AG04450 (cell line): ENCODE measurements around the gene DSP. TPM values are rescaled to one million over a fixed set of nuclear protein-coding genes. Genes with fewer than 3 reads are reported as not detected.

Experiments used
- CTCF ChIA-PET: fragments of 300-600, 350-600 bp; formaldehyde crosslinking; extraction: SDS; loops from one replicate; lab custom pipeline; 2022; ENCODE audit warnings: antibody characterized with exemption, inconsistent platforms; lab: Charles Lee
- POLR2A ChIA-PET: fragments of 350-600 bp; formaldehyde crosslinking; extraction: SDS; loops from one replicate; lab custom pipeline; 2021; ENCODE audit warnings: antibody characterized with exemption, inconsistent platforms; lab: Yijun Ruan, JAX
- DNase-seq: peaks from one replicate; pipeline ENCODE4 v3.0.0-alpha.2; 2011; ENCODE audit warnings: low read depth, low spot score
- H3K27ac ChIP-seq: one replicate; pipeline ENCODE4 v1.5.1; 2012; ENCODE audit warnings: low read depth, low read length, control low read depth
- H3K27me3 ChIP-seq: one replicate; pipeline ENCODE4 v1.6.0; 2012; ENCODE audit warnings: low read length; ENCODE audit not compliant: control insufficient read depth, insufficient read depth
- H3K4me3 ChIP-seq: 2 replicates; pipeline ENCODE4 v1.5.1; 2011; ENCODE audit warnings: mild to moderate bottlenecking, low read depth, low read length, control low read depth
- H3K9me3 ChIP-seq: 2 replicates; pipeline ENCODE4 v1.5.1; 2012; ENCODE audit warnings: low read length; ENCODE audit not compliant: control insufficient read depth, insufficient read depth
- polyA plus RNA-seq: library from polyadenylated mRNA; depleted of rRNA; stranded (reverse); fragments of >200 nt; gene quantifications from 2 replicates; pipeline ENCODE4 v1.2.3, GENCODE V29; 2011
- TF ChIP-seq, protein P1 (sequence below): IDR thresholded peaks from 2 replicates; pipeline ENCODE4 v1.5.1; 2011; ENCODE audit warnings: low read depth, low read length, control low read depth, inconsistent platforms

DSP gene
- polyA plus RNA-seq, 1 experiment, result 3.6 TPM

GRCh38 chr6:7628909-7629308, 87.4 kb downstream of the DSP start:
- TF ChIP-seq, protein P1, sequence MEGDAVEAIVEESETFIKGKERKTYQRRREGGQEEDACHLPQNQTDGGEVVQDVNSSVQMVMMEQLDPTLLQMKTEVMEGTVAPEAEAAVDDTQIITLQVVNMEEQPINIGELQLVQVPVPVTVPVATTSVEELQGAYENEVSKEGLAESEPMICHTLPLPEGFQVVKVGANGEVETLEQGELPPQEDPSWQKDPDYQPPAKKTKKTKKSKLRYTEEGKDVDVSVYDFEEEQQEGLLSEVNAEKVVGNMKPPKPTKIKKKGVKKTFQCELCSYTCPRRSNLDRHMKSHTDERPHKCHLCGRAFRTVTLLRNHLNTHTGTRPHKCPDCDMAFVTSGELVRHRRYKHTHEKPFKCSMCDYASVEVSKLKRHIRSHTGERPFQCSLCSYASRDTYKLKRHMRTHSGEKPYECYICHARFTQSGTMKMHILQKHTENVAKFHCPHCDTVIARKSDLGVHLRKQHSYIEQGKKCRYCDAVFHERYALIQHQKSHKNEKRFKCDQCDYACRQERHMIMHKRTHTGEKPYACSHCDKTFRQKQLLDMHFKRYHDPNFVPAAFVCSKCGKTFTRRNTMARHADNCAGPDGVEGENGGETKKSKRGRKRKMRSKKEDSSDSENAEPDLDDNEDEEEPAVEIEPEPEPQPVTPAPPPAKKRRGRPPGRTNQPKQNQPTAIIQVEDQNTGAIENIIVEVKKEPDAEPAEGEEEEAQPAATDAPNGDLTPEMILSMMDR, result no peak
- H3K4me3 ChIP-seq, result no peak overlapping the region
- DNase-seq, result no peak
- no peaks in the 10 kb centered on the region for H3K27me3 ChIP-seq
- H3K9me3 ChIP-seq, result no peaks in the 10 kb centered on the region
- CTCF ChIA-PET, result interaction anchor here (0.9 to 1.2 kb wide), 2 partner anchors 11 to 14 kb away, joined by 3 read pairs; no protein-coding TSS in a partner anchor
- H3K27ac ChIP-seq, result no peak overlapping the region
- POLR2A ChIA-PET, result no interaction called here

DNA sequence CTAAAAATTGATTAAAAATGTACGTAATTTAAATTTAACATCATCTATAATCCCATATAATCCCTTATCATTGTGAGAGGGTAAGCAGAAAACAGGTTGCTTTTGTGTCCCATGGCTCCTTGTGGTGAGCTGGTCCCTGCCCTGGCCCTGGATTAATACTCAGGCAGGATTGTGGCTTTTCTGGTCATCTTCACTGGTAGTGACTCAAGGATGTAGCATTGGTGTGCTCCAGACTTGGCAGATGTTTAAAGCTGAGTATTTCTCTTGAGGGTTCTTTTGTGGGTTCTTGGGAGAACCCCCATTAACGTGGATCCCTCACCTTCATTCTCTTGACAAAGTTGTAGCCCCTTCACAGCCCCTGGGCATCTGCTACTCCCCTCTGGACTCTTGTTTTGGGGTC, 87.8 kb downstream of the DSP start:
- Histone ChIP-seq H3K4me3 (no peak overlapping the region), H3K27me3 (no peaks in the 10 kb centered on the region), H3K27ac (no peak overlapping the region), H3K9me3 (no peaks in the 10 kb centered on the region)
- ChIA-PET POLR2A (no interaction called here), CTCF (interaction anchor here (0.9 to 1.2 kb wide), 2 partner anchors 11 to 15 kb away, joined by 3 read pairs; no protein-coding TSS in a partner anchor)
- no peak for DNase-seq
- TF ChIP-seq, protein P1, result no peak

- Histone ChIP-seq H3K27ac (no peak overlapping the region), H3K27me3 (no peaks in the 10 kb centered on the region), H3K9me3 (no peaks in the 10 kb centered on the region), H3K4me3 (no peak overlapping the region)
- TF ChIP-seq, protein P1, result no peak
- POLR2A ChIA-PET, result no interaction called here
- CTCF ChIA-PET, result interaction anchor here (0.6 kb wide), 2 partner anchors 41 to 283 kb away, joined by 3 to 4 read pairs; partner anchors contain the start of gene SNRNP48
- DNase-seq, result no peak
Observed at GRCh38 chr6:7630792-7631191, 89.3 kb downstream of the DSP start.

DNA sequence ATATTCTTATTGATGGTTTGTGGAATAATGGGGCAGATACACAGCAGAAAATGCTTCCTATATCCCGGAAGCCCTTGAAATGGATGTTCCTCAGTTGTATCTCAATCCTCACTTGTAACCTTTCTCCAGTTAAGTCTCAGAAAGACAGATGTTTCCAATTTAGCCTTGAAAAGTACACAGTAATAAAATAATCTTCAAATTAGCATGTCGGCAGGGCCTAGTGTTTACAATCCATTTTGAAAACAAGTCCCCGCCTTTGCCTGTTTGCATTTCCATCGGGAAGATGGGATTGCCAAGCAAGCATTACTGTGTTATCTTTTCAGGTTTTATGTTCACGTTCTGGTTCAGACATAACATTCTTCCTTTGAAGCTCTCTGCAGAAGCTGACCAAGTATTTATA, 90.0 kb downstream of the DSP start:
- TF ChIP-seq, protein P1, result no peak
- CTCF ChIA-PET, result interaction anchor here (0.6 kb wide), 2 partner anchors 283 to 409 kb away, joined by 4 read pairs; no protein-coding TSS in a partner anchor
- no peak for DNase-seq
- Histone ChIP-seq H3K27ac (no peak overlapping the region), H3K9me3 (no peaks in the 10 kb centered on the region), H3K27me3 (no peaks in the 10 kb centered on the region), H3K4me3 (no peak overlapping the region)
- POLR2A ChIA-PET, result no interaction called here

DNA sequence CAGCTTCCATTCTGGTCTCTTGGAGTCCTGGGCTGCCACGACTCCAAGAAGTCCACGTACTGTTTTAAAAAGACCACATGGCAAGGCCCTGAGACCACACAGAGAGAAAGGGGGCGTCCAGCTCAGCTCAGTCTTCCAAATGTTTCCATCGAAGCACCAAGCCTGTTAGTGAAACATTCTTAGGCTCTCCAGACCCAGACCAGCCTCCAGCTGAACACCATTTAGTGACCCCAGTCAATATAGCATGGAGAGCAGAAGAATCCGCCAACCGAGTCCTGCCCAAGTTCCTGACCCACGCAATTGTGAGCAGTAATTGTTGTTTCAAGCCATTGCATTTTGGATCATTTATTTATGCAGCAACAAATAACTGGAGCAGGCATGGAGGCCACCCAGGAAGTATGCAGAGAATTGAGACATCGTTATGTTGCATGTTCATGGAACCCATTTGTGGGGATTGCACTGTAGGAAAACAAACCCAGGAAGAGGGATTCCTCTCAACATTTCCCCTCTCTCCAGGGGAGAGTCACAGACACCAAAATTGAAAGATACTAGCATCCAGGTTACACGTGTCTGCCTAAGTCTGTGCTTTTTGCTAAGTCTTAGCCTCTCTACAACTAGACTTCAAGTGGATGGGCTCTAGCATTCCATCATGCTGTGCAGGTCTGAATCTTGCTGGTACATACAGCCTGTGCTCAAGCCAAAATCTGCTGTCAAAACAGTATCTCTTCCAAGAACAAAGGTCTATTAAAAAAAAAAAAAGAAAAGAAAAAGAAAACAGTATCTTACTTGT, 91.2 kb downstream of the DSP start:
- Histone ChIP-seq H3K27me3 (no peaks in the 10 kb centered on the region), H3K4me3 (no peak overlapping the region), H3K27ac (no peak overlapping the region), H3K9me3 (no peaks in the 10 kb centered on the region)
- ChIA-PET POLR2A (interaction anchor here (0.6 to 0.7 kb wide), 2 partner anchors 155 to 382 kb away, joined by 3 read pairs; no protein-coding TSS in a partner anchor), CTCF (no interaction called here)
- TF ChIP-seq, protein P1, result no peak
- DNase-seq, result no peak
